Measurements from ENCODE around the gene PODN. TPM values are rescaled to one million over a fixed set of nuclear protein-coding genes. Genes with fewer than 3 reads are reported as not detected.

Gene PODN
- total RNA-seq, 1 donor, result 52.8 TPM

GRCh38 chr1:53067886-53068285, 5.9 kb downstream of the PODN start:
- H3K36me3 ChIP-seq (ENCODE audit: insufficient read depth, low read length), result no peaks in the 10 kb centered on the region
- H3K9me3 ChIP-seq (ENCODE audit: low read depth, low read length), result no peaks in the 10 kb centered on the region
- H4K20me1 ChIP-seq (ENCODE audit: insufficient read depth, low read length), result no peaks in the 10 kb centered on the region
- DNase-seq (ENCODE audit: insufficient read length, low spot score, missing footprints), result no peak
- no peak overlapping the region for H3K4me2 ChIP-seq (ENCODE audit: insufficient read depth, low read length)
- no peak overlapping the region for H3K4me3 ChIP-seq (ENCODE audit: insufficient read depth, low read length)
- H3K79me2 ChIP-seq (ENCODE audit: insufficient read depth, low read length), result no peaks in the 10 kb centered on the region
- H2AFZ ChIP-seq (ENCODE audit: low read length), result no peak overlapping the region
- no peak for TF ChIP-seq CTCF (IDR thresholded peaks at IDR 0.05; ENCODE audit: extremely low read depth, low read depth, low read length)
- H3K27me3 ChIP-seq (ENCODE audit: insufficient read depth, low read length), result peaks cover 15% of the 10 kb centered on the region
- no peak overlapping the region for H3K27ac ChIP-seq (ENCODE audit: low read depth, low read length)
- H3K4me1 ChIP-seq (ENCODE audit: insufficient read depth, low read length), result peaks cover under 1% of the 10 kb centered on the region

- DNase-seq (ENCODE audit: insufficient read length, low spot score, missing footprints), result peak; percentile 73
Observed at GRCh38 chr1:53068314-53069099, 6.5 kb downstream of the PODN start.

DNA sequence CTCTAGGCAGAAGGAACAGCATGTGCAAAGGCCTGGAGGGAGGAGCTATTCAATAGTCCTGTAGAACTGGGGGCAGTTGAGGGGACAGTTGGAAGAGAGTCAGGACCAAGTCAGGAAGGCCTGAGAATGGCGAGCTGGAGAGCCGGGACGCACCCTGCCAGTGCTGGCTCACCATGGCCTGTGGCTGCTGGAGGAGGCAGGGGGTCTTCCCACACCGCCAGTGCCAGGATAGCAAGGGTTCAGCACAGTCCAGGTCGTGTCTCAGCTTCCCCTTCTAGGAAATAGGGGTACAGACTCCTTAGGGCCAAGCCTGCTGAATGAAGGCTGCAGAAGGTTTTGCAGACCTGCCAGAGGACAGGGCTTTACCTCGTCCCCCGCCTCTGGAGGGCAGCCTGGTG, 7.3 kb downstream of the PODN start:
- H2AFZ ChIP-seq (ENCODE audit: low read length), result no peak overlapping the region
- no peaks in the 10 kb centered on the region for H3K36me3 ChIP-seq (ENCODE audit: insufficient read depth, low read length)
- TF ChIP-seq CTCF (IDR thresholded peaks at IDR 0.05; ENCODE audit: extremely low read depth, low read depth, low read length), result no peak
- DNase-seq (ENCODE audit: insufficient read length, low spot score, missing footprints), result no peak
- H3K4me2 ChIP-seq (ENCODE audit: insufficient read depth, low read length), result no peak overlapping the region
- H3K9me3 ChIP-seq (ENCODE audit: low read depth, low read length), result no peaks in the 10 kb centered on the region
- no peaks in the 10 kb centered on the region for H3K4me1 ChIP-seq (ENCODE audit: insufficient read depth, low read length)
- no peak overlapping the region for H3K4me3 ChIP-seq (ENCODE audit: insufficient read depth, low read length)
- no peak overlapping the region for H3K27ac ChIP-seq (ENCODE audit: low read depth, low read length)
- no peaks in the 10 kb centered on the region for H4K20me1 ChIP-seq (ENCODE audit: insufficient read depth, low read length)
- no peaks in the 10 kb centered on the region for H3K79me2 ChIP-seq (ENCODE audit: insufficient read depth, low read length)
- peaks cover under 1% of the 10 kb centered on the region for H3K27me3 ChIP-seq (ENCODE audit: insufficient read depth, low read length)

More at GRCh38 chr1:53068314-53069099, 6.5 kb downstream of the PODN start:
- Histone ChIP-seq H3K27ac (ENCODE audit: low read depth, low read length) (no peak overlapping the region), H3K4me1 (ENCODE audit: insufficient read depth, low read length) (no peaks in the 10 kb centered on the region), H3K9me3 (ENCODE audit: low read depth, low read length) (no peaks in the 10 kb centered on the region), H3K27me3 (ENCODE audit: insufficient read depth, low read length) (peaks cover 8% of the 10 kb centered on the region), H3K4me3 (ENCODE audit: insufficient read depth, low read length) (no peak overlapping the region), H3K4me2 (ENCODE audit: insufficient read depth, low read length) (no peak overlapping the region), H4K20me1 (ENCODE audit: insufficient read depth, low read length) (no peaks in the 10 kb centered on the region), H2AFZ (ENCODE audit: low read length) (no peak overlapping the region), H3K36me3 (ENCODE audit: insufficient read depth, low read length) (no peaks in the 10 kb centered on the region), H3K79me2 (ENCODE audit: insufficient read depth, low read length) (no peaks in the 10 kb centered on the region)
- no peak for TF ChIP-seq CTCF (IDR thresholded peaks at IDR 0.05; ENCODE audit: extremely low read depth, low read depth, low read length)

DNA sequence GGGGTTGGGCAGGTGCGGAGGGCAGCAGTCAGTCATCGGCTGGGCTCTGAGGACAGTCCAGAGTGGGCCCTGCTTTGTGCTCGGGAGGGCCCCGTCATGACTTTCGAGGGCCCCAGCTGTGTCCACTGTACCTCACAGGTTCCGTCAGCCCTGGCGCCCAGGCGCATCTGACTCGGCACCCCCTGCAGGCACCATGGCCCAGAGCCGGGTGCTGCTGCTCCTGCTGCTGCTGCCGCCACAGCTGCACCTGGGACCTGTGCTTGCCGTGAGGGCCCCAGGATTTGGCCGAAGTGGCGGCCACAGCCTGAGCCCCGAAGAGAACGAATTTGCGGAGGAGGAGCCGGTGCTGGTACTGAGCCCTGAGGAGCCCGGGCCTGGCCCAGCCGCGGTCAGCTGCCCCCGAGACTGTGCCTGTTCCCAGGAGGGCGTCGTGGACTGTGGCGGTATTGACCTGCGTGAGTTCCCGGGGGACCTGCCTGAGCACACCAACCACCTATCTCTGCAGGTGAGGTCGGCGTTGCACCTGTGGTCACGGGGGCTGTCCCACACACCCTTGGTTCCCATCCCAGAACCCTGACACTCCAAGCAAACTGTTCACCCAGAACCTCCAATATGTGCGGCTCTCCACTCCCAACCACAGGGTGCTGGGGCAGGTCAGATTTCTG, 7.8 kb downstream of the PODN start:
- no peak overlapping the region for H3K4me3 ChIP-seq (ENCODE audit: insufficient read depth, low read length)
- peak; percentile 76 for DNase-seq (ENCODE audit: insufficient read length, low spot score, missing footprints)
- no peak overlapping the region for H3K27ac ChIP-seq (ENCODE audit: low read depth, low read length)
- no peaks in the 10 kb centered on the region for H3K9me3 ChIP-seq (ENCODE audit: low read depth, low read length)
- TF ChIP-seq CTCF (IDR thresholded peaks at IDR 0.05; ENCODE audit: extremely low read depth, low read depth, low read length), result no peak
- no peaks in the 10 kb centered on the region for H3K27me3 ChIP-seq (ENCODE audit: insufficient read depth, low read length)
- no peak overlapping the region for H3K4me2 ChIP-seq (ENCODE audit: insufficient read depth, low read length)
- H3K36me3 ChIP-seq (ENCODE audit: insufficient read depth, low read length), result no peaks in the 10 kb centered on the region
- H3K79me2 ChIP-seq (ENCODE audit: insufficient read depth, low read length), result no peaks in the 10 kb centered on the region
- H3K4me1 ChIP-seq (ENCODE audit: insufficient read depth, low read length), result no peaks in the 10 kb centered on the region
- no peaks in the 10 kb centered on the region for H4K20me1 ChIP-seq (ENCODE audit: insufficient read depth, low read length)
- H2AFZ ChIP-seq (ENCODE audit: low read length), result no peak overlapping the region

Measured in osteoblast (primary cell).